Measurements from ENCODE around the gene RAMACL. TPM values are rescaled to one million over a fixed set of nuclear protein-coding genes. Genes with fewer than 3 reads are reported as not detected.

RAMACL gene
- total and polyA plus RNA-seq, 7 experiments from 2014 or later = 0.43 to 1.2 (median 0.78) TPM; not detected in 2

GRCh38 chr6:166563200-166563599, 23.3 kb downstream of the RAMACL start:
- H3K27me3 Mint-ChIP-seq = peaks cover 0 to 4% (median 0%) of the 10 kb centered on the region in 5 donors
- H3K4me1 Mint-ChIP-seq = peaks cover 0 to 1% (median 0%) of the 10 kb centered on the region in 7 donors
- no peak overlapping the region for H3K4me3 ChIP-seq (ENCODE audit: low read length)
- CTCF ChIA-PET = no interaction called here
- no peaks in the 10 kb centered on the region for H3K27me3 ChIP-seq (ENCODE audit: control insufficient read depth in 2 of 2, insufficient read depth in 2 of 2, low read length in 2 of 2)
- intact Hi-C loops (cut with micrococcal nuclease) = no loop called here
- peaks cover 0 to 17% (median 0%) of the 10 kb centered on the region in 3 experiments for H3K9me3 ChIP-seq (ENCODE audit: control insufficient read depth in 2 of 3, low read length in 3 of 3)
- H3K27ac ChIP-seq (ENCODE audit: low read depth, low read length) = no peak overlapping the region
- H3K27ac Mint-ChIP-seq = no peak overlapping the region
- peaks cover 0 to 40% (median 15%) of the 10 kb centered on the region in 5 donors for H3K36me3 Mint-ChIP-seq
- H3K9me3 Mint-ChIP-seq = peaks cover 2 to 32% (median 7%) of the 10 kb centered on the region in 11 donors
- ATAC-seq (no peak), DNase-seq (no peak)
- no peaks in the 10 kb centered on the region for H3K36me3 ChIP-seq (ENCODE audit: control insufficient read depth in 2 of 3, insufficient read depth in 3 of 3, low read length in 3 of 3)
- no peaks in the 10 kb centered on the region for H3K4me1 ChIP-seq (ENCODE audit: control insufficient read depth in 2 of 2, insufficient read depth in 2 of 2, low read length in 2 of 2)
- no peak overlapping the region for H3K4me3 Mint-ChIP-seq
- POLR2A ChIA-PET = no interaction called here

DNA sequence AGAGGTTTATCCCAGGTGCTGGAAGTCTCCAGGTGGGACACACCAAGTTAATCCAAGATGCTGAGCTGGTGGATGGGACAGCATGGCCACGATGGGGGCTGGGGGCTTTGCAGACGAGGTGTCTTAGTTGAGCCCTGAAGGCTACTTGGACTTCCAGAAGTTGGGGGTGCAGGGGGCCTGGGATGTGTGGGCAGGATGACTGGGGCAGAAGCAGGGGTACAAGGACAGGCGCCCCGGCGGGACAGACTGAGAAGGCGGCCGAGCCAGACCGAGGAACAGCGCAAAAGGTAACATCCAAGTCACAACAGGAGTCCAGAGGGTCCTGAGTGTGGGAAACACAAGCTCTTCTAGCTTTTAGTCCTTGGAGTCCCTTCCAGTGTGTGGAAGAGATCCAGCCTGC, 23.8 kb downstream of the RAMACL start:
- Histone ChIP-seq H3K27ac (ENCODE audit: low read depth, low read length) (no peak overlapping the region), H3K36me3 (ENCODE audit: control insufficient read depth in 2 of 3, insufficient read depth in 3 of 3, low read length in 3 of 3) (no peaks in the 10 kb centered on the region), H3K27me3 (ENCODE audit: control insufficient read depth in 2 of 2, insufficient read depth in 2 of 2, low read length in 2 of 2) (no peaks in the 10 kb centered on the region), H3K9me3 (ENCODE audit: control insufficient read depth in 2 of 3, low read length in 3 of 3) (peaks cover 0 to 17% (median 0%) of the 10 kb centered on the region in 3 experiments), H3K4me3 (ENCODE audit: low read length) (no peak overlapping the region), H3K4me1 (ENCODE audit: control insufficient read depth in 2 of 2, insufficient read depth in 2 of 2, low read length in 2 of 2) (no peaks in the 10 kb centered on the region)
- Mint-ChIP-seq H3K27ac (no peak overlapping the region), H3K4me3 (no peak overlapping the region), H3K4me1 (peaks cover 0 to 3% (median 0%) of the 10 kb centered on the region in 7 donors), H3K36me3 (peaks cover 0 to 40% (median 15%) of the 10 kb centered on the region in 5 donors), H3K27me3 (peaks cover 0 to 4% (median 0%) of the 10 kb centered on the region in 5 donors), H3K9me3 (peaks cover 2 to 32% (median 7%) of the 10 kb centered on the region in 11 donors)
- ChIA-PET CTCF (no interaction called here), POLR2A (no interaction called here)
- no peak for ATAC-seq
- DNase-seq = no peak
- intact Hi-C loops (cut with micrococcal nuclease) = no loop called here

GRCh38 chr6:166561771-166562359, 24.6 kb downstream of the RAMACL start:
- H3K36me3 ChIP-seq (ENCODE audit: control insufficient read depth in 2 of 3, insufficient read depth in 3 of 3, low read length in 3 of 3) = no peaks in the 10 kb centered on the region
- H3K9me3 ChIP-seq (ENCODE audit: control insufficient read depth in 2 of 3, low read length in 3 of 3) = peaks cover 0 to 17% (median 0%) of the 10 kb centered on the region in 3 experiments
- no peak for DNase-seq
- Mint-ChIP-seq H3K27me3 (peaks cover 0 to 7% (median 4%) of the 10 kb centered on the region in 5 donors), H3K4me1 (peaks cover 0 to 9% (median 2%) of the 10 kb centered on the region in 7 donors), H3K27ac (no peak overlapping the region), H3K36me3 (peaks cover 0 to 40% (median 15%) of the 10 kb centered on the region in 5 donors), H3K9me3 (peaks cover 2 to 32% (median 7%) of the 10 kb centered on the region in 11 donors), H3K4me3 (no peak overlapping the region)
- no peaks in the 10 kb centered on the region for H3K4me1 ChIP-seq (ENCODE audit: control insufficient read depth in 2 of 2, insufficient read depth in 2 of 2, low read length in 2 of 2)
- ChIA-PET CTCF (no interaction called here), POLR2A (no interaction called here)
- no peak overlapping the region for H3K4me3 ChIP-seq (ENCODE audit: low read length)
- intact Hi-C loops (cut with micrococcal nuclease) = no loop called here
- no peak overlapping the region for H3K27ac ChIP-seq (ENCODE audit: low read depth, low read length)
- ATAC-seq = no peak
- no peaks in the 10 kb centered on the region for H3K27me3 ChIP-seq (ENCODE audit: control insufficient read depth in 2 of 2, insufficient read depth in 2 of 2, low read length in 2 of 2)

GRCh38 chr6:166560222-166560621, 26.3 kb downstream of the RAMACL start:
- DNase-seq (no peak), ATAC-seq (no peak)
- no peak overlapping the region for H3K4me3 ChIP-seq (ENCODE audit: low read length)
- ChIA-PET CTCF (no interaction called here), POLR2A (no interaction called here)
- no peak overlapping the region for H3K4me3 Mint-ChIP-seq
- H3K9me3 Mint-ChIP-seq = peaks cover 2 to 32% (median 7%) of the 10 kb centered on the region in 11 donors
- peaks cover 0 to 9% (median 4%) of the 10 kb centered on the region in 7 donors for H3K4me1 Mint-ChIP-seq
- H3K27ac Mint-ChIP-seq = no peak overlapping the region
- H3K27me3 ChIP-seq (ENCODE audit: control insufficient read depth in 2 of 2, insufficient read depth in 2 of 2, low read length in 2 of 2) = no peaks in the 10 kb centered on the region
- H3K36me3 ChIP-seq (ENCODE audit: control insufficient read depth in 2 of 3, insufficient read depth in 3 of 3, low read length in 3 of 3) = no peaks in the 10 kb centered on the region
- intact Hi-C loops (cut with micrococcal nuclease) = no loop called here
- H3K4me1 ChIP-seq (ENCODE audit: control insufficient read depth in 2 of 2, insufficient read depth in 2 of 2, low read length in 2 of 2) = no peaks in the 10 kb centered on the region
- H3K36me3 Mint-ChIP-seq = peaks cover 0 to 40% (median 12%) of the 10 kb centered on the region in 5 donors
- no peak overlapping the region for H3K27ac ChIP-seq (ENCODE audit: low read depth, low read length)
- H3K27me3 Mint-ChIP-seq = peaks cover 0 to 15% (median 9%) of the 10 kb centered on the region in 5 donors
- H3K9me3 ChIP-seq (ENCODE audit: control insufficient read depth in 2 of 3, low read length in 3 of 3) = peaks cover 0 to 17% (median 0%) of the 10 kb centered on the region in 3 experiments

GRCh38 chr6:166559662-166560061, 26.8 kb downstream of the RAMACL start:
- Mint-ChIP-seq H3K4me1 (peaks cover 0 to 9% (median 4%) of the 10 kb centered on the region in 7 donors), H3K9me3 (peaks cover 2 to 32% (median 7%) of the 10 kb centered on the region in 11 donors), H3K27me3 (peaks cover 0 to 15% (median 9%) of the 10 kb centered on the region in 5 donors), H3K27ac (no peak overlapping the region), H3K36me3 (peaks cover 0 to 40% (median 11%) of the 10 kb centered on the region in 5 donors), H3K4me3 (no peak overlapping the region)
- Histone ChIP-seq H3K4me3 (ENCODE audit: low read length) (no peak overlapping the region), H3K27me3 (ENCODE audit: control insufficient read depth in 2 of 2, insufficient read depth in 2 of 2, low read length in 2 of 2) (no peaks in the 10 kb centered on the region), H3K36me3 (ENCODE audit: control insufficient read depth in 2 of 3, insufficient read depth in 3 of 3, low read length in 3 of 3) (no peaks in the 10 kb centered on the region), H3K4me1 (ENCODE audit: control insufficient read depth in 2 of 2, insufficient read depth in 2 of 2, low read length in 2 of 2) (no peaks in the 10 kb centered on the region), H3K9me3 (ENCODE audit: control insufficient read depth in 2 of 3, low read length in 3 of 3) (peaks cover 0 to 17% (median 0%) of the 10 kb centered on the region in 3 experiments), H3K27ac (ENCODE audit: low read depth, low read length) (no peak overlapping the region)
- DNase-seq (no peak), ATAC-seq (no peak)
- ChIA-PET CTCF (no interaction called here), POLR2A (no interaction called here)
- intact Hi-C loops (cut with micrococcal nuclease) = no loop called here

GRCh38 chr6:166559211-166559610, 27.3 kb downstream of the RAMACL start:
- H3K36me3 Mint-ChIP-seq = peaks cover 0 to 36% (median 7%) of the 10 kb centered on the region in 5 donors

More at GRCh38 chr6:166559211-166559610, 27.3 kb downstream of the RAMACL start:
- no peaks in the 10 kb centered on the region for H3K4me1 ChIP-seq (ENCODE audit: control insufficient read depth in 2 of 2, insufficient read depth in 2 of 2, low read length in 2 of 2)
- ChIA-PET POLR2A (no interaction called here), CTCF (no interaction called here)
- H3K4me3 ChIP-seq (ENCODE audit: low read length) = no peak overlapping the region
- H3K27ac Mint-ChIP-seq = no peak overlapping the region
- ATAC-seq = no peak
- no peaks in the 10 kb centered on the region for H3K27me3 ChIP-seq (ENCODE audit: control insufficient read depth in 2 of 2, insufficient read depth in 2 of 2, low read length in 2 of 2)
- H3K4me1 Mint-ChIP-seq = peaks cover 0 to 9% (median 4%) of the 10 kb centered on the region in 7 donors
- peaks cover 0 to 15% (median 7%) of the 10 kb centered on the region in 5 donors for H3K27me3 Mint-ChIP-seq
- intact Hi-C loops (cut with micrococcal nuclease) = no loop called here
- DNase-seq = no peak
- H3K27ac ChIP-seq (ENCODE audit: low read depth, low read length) = no peak overlapping the region
- no peak overlapping the region for H3K4me3 Mint-ChIP-seq
- H3K9me3 ChIP-seq (ENCODE audit: control insufficient read depth in 2 of 3, low read length in 3 of 3) = peaks cover 0 to 17% (median 0%) of the 10 kb centered on the region in 3 experiments
- H3K36me3 ChIP-seq (ENCODE audit: control insufficient read depth in 2 of 3, insufficient read depth in 3 of 3, low read length in 3 of 3) = no peaks in the 10 kb centered on the region
- peaks cover 2 to 32% (median 7%) of the 10 kb centered on the region in 11 donors for H3K9me3 Mint-ChIP-seq
